NCI-H2107 treated with DMSO at 0.1 percent for 48 hours (cell line): ENCODE results near the gene WDR55.
"Not testable (repeated sequence)": the region's sequence is repeated elsewhere in the genome, so short reads cannot be mapped to it uniquely, and the experiment has no call there.

Experiments
- DNase-seq: peaks from one replicate; lab custom pipeline; 2025; ENCODE audit not compliant: unreplicated experiment; lab: John Stamatoyannopoulos, UW

Gene WDR55

DNA sequence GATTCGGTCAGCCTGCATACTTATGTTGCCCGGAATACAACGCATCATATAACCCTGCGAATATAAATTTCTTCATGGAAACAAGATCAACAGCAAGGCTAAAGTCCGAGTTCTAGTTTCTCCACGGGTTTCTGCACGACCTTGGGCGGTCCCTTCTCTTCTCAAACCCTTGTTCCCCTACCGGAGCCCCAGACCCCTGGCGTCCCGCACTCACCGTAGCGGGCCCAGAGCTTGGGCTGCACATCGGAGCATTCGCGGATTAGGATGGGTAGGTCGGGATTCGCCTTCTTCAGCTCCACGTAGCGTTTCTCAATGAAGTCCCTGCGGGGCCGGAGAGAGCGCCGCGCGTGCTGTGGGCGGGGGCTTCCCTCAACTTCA is 17.7 kb upstream of the WDR55 start:
- DNase-seq = no peak

DNA sequence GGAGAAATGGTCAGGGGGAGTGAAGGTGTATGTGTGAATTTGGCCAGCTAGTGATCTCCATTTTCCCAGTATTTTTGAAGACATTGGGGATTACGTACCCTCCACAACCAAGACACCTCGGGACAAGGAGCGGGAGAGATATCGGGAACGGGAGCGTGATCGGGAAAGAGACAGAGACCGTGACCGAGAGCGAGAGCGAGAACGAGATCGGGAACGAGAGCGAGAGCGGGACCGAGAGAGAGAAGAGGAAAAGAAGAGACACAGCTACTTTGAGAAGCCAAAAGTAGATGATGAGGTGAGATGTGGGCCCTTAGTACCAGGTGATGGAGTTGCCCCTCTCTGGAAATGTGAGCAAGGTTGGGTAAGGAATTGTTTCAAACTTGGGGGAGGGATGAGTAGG is 5.8 kb upstream of the WDR55 start:
- no peak for DNase-seq

- not testable (repeated sequence) for DNase-seq
These were observed 4.3 kb upstream of the WDR55 start for GRCh38 chr5:140660371-140660770.

DNA sequence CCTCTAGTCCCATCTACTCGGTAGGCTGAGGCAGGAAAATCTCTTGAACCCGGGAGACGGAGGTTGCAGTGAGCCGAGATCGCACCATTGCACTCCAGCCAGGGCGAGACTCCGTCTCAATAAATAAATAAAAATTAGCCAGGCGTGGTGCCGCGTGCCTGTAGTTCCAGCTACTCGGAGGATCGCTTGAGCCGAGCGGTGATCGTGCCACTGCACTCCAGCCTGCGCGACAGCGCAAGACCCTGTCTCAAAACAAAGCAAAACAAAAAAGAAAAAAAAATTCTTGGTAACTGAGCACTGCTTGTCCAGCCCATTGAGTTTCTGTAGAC is 710 bp upstream of the WDR55 start:
- no peak for DNase-seq

DNA sequence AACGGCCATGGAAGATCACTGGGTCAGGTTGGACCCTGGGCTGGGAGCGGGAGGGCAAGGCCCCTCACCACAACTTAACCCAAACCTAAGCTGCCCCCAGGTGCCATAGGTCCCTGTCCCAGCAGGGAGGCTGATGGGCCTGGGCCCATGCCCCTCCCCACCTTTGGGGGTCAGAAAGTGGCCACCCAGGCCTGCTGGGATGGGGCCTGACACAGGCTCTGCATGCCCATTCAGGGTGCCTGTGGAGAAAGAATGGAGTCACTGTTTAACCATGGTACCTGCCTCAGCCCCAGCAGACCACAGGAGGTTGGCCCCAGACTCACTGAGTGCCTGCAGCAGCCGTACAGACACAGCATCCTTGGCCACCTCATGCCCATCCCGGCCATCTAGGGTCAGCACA is 6.3 kb downstream of the WDR55 start:
- not testable (repeated sequence) for DNase-seq

DNA sequence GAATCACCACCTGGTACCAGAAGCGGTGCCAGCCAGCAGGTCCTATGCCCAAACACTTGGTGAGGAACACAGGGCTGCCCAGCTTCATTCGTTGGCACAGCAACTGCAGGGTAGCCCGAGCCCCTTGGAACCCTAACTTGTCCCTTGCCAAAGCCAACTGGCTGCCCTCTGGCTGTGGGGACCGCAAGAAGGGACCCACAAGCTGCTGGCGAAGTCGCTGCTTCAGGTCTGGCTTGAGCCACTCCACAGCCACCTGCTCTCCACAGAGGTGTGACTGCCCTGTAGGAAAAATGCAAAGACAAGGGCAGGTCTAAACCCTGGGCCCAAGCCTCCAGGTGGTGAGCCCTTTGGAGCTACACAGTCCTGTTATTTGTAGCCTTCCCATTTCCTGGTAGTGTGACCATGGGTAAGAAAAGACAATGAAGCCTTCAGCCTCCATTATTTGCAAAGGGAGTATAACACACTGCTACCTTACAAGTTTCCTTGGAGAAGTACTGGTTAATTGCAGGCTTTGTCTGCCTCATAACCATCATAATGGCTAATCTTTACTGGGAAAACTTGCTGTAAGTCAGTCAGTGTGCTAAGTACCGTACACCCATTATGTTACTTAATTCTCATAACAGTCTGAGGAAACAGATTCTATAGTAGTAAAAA is 6.9 kb downstream of the WDR55 start:
- no peak for DNase-seq

DNA sequence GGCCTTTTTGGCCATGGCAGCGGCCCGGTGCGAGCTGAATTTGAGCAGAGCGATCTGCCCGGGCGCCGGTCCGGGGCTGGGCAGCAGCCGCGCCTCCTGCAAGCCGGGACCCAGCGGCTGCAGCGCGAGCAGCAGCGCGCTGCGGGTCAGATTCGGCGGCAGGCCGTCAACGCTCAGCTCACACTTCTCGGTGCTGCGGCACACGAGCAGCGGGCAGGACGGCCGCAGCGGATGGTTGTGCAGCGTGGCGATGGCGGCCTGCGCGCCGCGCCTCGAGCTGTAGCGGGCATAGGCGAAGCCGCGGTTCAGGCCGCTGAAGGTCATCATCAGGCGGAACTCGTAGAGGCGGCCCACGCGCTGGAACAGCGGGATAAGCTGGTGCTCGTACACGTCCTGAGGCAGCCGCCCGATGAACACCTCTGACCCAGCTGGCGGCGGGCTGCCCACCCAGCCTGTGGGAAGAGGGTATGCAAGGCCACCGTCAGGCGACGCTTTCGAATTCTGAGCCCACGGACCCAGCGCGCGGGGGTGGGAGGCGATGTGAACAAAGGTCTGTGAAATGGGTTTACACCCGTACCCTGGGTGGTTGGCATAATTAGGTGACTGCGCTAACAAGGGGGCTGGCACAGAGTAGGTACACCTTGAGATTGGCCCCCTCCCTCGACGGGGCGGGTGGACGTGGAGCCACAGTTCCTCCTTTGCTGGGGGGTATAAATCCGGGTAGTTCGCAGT is 7.9 kb downstream of the WDR55 start:
- DNase-seq = no peak

- no peak for DNase-seq
These were observed 8.7 kb downstream of the WDR55 start, which contains the start of gene DND1 for GRCh38 chr5:140673187-140673976. Gene DND1, minus strand, starts transcription at chr5:140673576. Its CDS starts 34 bp downstream, at chr5:140673542.

DNA sequence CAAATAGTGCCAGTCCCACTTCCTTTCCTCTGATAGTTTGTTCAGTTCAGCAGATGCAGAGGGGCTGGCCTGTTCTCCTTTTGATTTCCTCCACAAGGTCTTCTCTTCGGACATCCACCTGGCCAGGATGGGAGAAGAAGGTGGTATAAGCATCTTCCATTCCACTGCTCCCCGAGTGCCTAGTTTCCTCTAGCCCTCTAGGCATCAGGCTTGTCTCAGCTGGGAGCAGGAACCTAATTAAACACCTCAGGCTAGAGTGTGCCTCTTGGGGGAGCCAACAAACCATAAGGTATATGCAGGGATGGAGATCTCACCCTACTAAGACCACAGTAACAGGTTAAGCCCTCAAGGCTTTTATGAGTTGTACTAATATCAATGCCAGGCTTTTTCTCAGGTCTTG is 9.5 kb downstream of the WDR55 start:
- no peak for DNase-seq

DNA sequence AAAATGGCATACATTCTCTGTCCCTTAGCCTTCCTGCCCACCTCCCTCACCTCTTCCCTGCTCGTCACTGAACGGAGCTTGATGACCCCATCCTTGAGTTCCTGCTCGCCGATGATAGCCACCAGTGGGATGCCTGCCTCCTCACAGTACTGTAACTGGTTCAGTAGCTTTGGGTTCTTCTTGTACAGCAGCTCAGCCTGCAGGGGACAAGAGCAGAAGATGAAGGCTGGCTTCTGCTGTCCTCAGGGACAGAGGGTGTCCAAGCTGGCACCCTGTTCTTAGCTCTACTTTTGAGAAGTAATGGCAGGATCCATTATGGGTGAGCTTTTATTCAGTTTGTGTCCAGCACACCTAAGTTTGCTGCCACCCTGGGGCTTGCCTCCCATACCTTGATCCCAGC is 9.9 kb downstream of the WDR55 start:
- DNase-seq = no peak

DNA sequence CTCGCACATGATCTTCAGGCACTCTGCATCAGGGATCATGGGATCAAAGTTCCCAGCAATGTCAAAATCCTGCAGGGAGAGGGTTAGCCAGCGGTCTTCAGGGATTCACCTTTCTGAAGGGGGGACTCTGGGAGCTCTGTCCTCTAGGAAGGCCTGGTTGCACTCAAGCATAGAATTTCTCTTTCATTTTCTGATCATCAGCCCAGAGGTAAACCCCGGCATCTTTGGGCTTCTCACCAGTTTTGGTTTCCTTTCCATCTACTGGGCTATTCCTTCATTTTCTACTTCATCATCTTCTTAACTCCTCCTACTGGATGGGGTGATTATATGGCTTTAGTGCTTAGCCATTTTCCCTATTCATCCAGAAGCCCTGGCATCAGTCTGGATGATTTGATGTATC is 13.2 kb downstream of the WDR55 start:
- no peak for DNase-seq

GRCh38 chr5:140678993-140679392 is 14.3 kb downstream of the WDR55 start:
- DNase-seq = no peak

DNA sequence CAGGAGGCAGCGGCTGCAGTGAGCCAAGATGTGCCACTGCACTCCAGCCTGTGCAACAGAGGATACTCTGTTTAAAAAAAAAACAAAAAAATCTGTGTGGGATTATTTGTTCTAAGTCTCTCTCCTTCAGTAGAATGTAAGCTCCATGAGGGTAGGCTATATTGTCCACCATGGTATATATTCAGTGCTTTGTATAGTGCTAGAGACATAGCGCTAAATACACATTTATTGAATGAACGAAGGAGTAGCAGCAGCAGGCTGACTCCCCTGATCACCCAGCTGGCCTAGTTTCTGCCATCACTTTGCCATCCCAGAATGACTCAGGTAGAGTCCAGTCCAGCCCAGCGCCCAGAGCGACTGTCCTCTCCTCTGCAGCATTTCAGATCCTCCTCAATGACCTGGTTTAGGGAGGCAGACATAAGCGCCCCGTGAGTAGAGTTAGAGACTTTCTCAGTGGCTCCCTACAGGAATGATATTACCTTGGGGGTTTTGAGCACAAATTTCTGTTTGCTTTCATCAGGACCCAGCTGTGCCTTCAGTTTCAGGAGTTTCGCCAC is 25.8 kb downstream of the WDR55 start:
- DNase-seq = no peak

DNA sequence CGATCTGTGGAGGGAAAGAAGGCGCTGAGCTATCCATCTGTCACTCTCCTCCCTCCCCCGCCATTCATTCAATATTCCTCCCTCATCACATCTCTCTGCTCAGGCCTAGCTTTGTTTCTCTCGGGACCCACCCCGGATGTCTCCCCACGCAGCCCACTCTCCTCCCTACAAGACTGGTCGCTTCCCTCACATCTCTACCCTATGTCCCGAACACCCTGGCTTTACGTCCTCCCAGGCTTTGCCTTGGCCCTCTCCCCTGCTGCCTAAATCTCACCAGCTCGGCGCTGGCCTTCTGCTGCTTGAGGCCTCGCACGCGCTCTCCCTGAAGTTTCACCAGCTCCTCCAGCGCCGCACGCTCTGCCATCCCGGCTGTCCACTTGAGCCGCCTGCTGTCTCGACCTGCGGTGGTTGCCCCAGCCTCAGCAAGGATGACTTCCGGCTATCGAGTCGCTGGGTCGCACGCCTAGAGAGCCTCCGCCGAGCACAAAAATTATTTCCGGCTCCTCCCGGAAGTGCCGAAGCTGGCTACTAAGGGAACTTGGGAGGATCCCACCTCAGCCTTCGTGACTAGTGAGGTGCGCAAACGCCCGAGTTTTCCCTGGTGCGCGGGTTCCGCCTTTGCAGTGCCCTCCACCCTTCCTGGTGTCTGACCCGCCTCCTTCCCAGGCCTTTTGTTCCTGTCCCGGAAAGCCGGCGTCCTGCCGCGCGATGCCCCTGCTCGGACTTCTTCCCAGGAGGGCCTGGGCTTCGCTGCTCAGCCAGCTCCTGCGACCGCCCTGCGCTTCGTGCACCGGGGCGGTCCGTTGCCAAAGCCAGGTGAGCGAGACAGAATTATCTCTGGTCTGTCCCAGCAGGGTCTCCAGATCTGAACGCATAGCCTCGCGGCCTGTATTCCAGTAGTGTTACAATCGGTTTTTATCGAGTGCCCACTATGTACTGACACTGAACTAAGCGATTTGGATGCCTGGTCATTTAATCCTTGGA is 26.5 kb downstream of the WDR55 start, which contains the start of the genes HARS1 and HARS2:
HARS1 (minus strand) TSS at position 430 of the 984 bp plus-strand sequence; CDS start at position 364, 66 bp downstream.
HARS2 (plus strand) TSS at position 515 of the 984 bp plus-strand sequence; CDS start at position 709, 194 bp downstream.
- peak; percentile 34 for DNase-seq

- DNase-seq = no peak
These were observed 29.6 kb downstream of the WDR55 start for GRCh38 chr5:140694276-140694675.

DNA sequence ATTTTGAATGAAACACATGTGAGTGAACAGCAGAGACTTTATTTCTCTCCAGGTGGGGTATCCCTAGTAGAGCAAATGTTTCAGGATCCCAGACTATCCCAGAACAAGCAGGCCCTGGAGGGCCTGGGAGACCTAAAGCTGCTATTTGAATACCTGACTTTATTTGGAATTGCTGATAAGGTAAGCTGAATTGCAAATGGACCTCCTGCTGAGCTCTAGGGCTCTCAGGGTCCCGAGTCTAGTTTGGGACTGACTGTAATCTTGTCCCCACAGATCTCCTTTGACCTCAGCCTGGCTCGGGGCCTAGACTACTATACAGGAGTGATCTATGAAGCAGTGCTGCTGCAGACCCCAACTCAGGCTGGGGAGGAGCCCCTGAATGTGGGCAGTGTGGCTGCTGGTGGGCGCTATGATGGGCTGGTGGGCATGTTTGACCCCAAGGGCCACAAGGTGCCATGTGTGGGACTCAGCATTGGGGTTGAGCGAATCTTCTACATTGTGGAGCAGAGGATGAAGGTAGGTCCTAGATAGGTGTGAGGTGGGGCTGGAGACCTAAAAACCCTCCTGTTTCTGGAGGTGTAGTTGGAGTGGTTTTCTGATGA is 32.3 kb downstream of the WDR55 start:
- no peak for DNase-seq

GRCh38 chr5:140700177-140701144 is 35.8 kb downstream of the WDR55 start, which contains the start of gene ZMAT2:
Gene ZMAT2, plus strand, starts transcription at chr5:140700447. Its CDS starts 14 bp downstream, at chr5:140700461.
- peak; percentile 76 for DNase-seq

DNA sequence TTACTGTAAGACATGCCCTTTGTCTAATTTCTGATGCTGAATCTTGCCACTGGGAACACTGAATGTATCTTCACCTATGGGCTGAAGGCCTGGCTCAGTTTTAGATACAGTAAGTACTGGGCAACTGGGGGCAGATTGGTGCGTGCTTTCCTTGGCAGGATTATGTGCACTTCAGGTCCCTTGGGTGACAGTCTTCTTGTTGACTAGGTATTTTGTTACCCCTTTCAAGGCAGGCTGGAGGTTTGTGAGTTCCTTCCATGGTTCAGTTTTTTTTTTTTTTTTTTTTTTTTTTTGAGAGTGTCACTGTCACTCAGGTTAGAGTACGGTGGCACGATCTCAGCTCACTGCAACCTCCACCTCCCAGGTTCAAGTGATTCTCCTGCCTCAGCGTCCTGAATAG is 43.1 kb downstream of the WDR55 start:
- no peak for DNase-seq

GRCh38 chr5:140708787-140709186 is 44.1 kb downstream of the WDR55 start:
- not testable (repeated sequence) for DNase-seq
